NCI-H510A treated with DMSO at 0.1 percent for 48 hours (cell line): ENCODE results near the gene JPH2.

Source experiments
- DNase-seq: peaks from one replicate; lab custom pipeline; 2025; lab: John Stamatoyannopoulos, UW

JPH2 gene

GRCh38 chr20:44125332-44126127, 61.5 kb downstream of the JPH2 start:
- DNase-seq: no peak

- DNase-seq: no peak
Measured at GRCh38 chr20:44123874-44124535, 63.0 kb downstream of the JPH2 start.

- DNase-seq: no peak
Measured at GRCh38 chr20:44123251-44123650, 63.7 kb downstream of the JPH2 start.

GRCh38 chr20:44120676-44121425, 66.1 kb downstream of the JPH2 start:
- DNase-seq: no peak

GRCh38 chr20:44118185-44119033, 68.6 kb downstream of the JPH2 start:
- DNase-seq: no peak

GRCh38 chr20:44117296-44118184, 69.4 kb downstream of the JPH2 start:
- no peak for DNase-seq

GRCh38 chr20:44115762-44116644, 71.0 kb downstream of the JPH2 start:
- DNase-seq: no peak

GRCh38 chr20:44115181-44115580, 71.8 kb downstream of the JPH2 start:
- no peak for DNase-seq

GRCh38 chr20:44113618-44114376, 73.2 kb downstream of the JPH2 start:
- DNase-seq: peak; percentile 65

GRCh38 chr20:44112889-44113617, 73.9 kb downstream of the JPH2 start:
- DNase-seq: no peak

GRCh38 chr20:44112456-44112855, 74.5 kb downstream of the JPH2 start:
- no peak for DNase-seq

- DNase-seq: no peak
Measured at GRCh38 chr20:44111712-44112335, 75.2 kb downstream of the JPH2 start.

- DNase-seq: no peak
Measured at GRCh38 chr20:44110816-44111568, 76.0 kb downstream of the JPH2 start.

- DNase-seq: no peak
Measured at GRCh38 chr20:44109951-44110361, 77.0 kb downstream of the JPH2 start.

GRCh38 chr20:44106615-44107014, 80.4 kb downstream of the JPH2 start:
- no peak for DNase-seq

GRCh38 chr20:44104798-44105517, 82.0 kb downstream of the JPH2 start:
- DNase-seq: peak; percentile 71
